Colonic mucosa (tissue), 2 donors: ENCODE measurements around the gene LGI2. TPM values are rescaled to one million over a fixed set of nuclear protein-coding genes. Genes with fewer than 3 reads are reported as not detected.

ENCODE experiments used
- total RNA-seq, 2 donors: library from RNA; stranded (reverse); fragmentation: NEBNext Ultra II Directional in 1 of 2; extraction: Animal tissue kit (Norgen Biotek cat#: 25700) in 1 of 2; gene quantifications; one replicate each; pipeline ENCODE4 v1.2.1, GENCODE V29; 2021
- donor health status: DM: no; HTN: no; CAD: no.
- donor health status: DM: no; HTN: no; CAD: no.

Gene LGI2
- total RNA-seq, 2 donors from 2014 or later, result 0.32 to 0.82 TPM

Other genes starting within 250 kb of the LGI2 start
- gene SOD3, start 235.4 kb downstream of the LGI2 start, total RNA-seq, result 10 to 100 TPM; 22.3 to 35.8 TPM
- gene CCDC149, start 117.9 kb downstream of the LGI2 start, total RNA-seq, result 10 to 100 TPM; 13.3 to 13.5 TPM
- gene SEPSECS, start 129.5 kb upstream of the LGI2 start, total RNA-seq, result 10 to 100 TPM; 13.1 to 16.3 TPM
- gene PI4K2B, start 203.1 kb upstream of the LGI2 start, total RNA-seq, result 10 to 100 TPM; 26.3 to 27.9 TPM